GM18867 (cell line): ENCODE measurements around the gene CPT1C.

Experiments used
- ATAC-seq: cut with Tn5 transposase; IDR thresholded peaks from one replicate; pipeline ENCODE4 v1.9.1; 2021; ENCODE audit warnings: mild to moderate bottlenecking, moderate library complexity; ENCODE audit not compliant: unreplicated experiment

Gene CPT1C

DNA sequence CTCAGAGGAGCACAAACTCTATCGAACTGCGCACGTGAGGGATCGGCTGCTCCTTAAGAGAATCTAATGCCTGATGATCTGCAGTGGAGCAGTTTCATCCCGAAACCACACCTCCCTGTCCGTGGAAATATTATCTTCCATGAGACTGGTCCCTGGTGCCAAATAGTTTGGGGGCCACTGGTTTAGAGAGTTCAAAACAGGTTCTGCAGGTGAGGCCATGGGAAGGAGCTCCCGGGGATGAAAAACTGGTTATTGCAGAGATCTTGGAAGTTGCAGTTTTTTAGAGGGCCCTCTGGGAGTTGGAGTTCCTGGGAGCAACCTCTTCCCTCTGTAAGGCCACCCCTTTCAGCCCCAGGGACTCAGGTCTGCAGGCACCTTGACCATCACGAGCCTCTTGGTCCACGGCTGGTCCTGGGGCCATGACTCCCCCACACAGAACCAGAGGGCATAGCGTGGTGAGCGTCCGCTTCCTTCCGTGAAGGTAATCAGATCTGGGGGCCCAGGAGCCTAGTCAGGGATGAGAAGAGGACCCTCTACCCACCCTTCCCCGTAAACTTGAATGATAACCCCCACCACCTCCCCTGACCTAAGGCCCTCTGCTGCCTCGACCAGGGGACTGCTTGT, 30.5 kb upstream of the CPT1C start:
- ATAC-seq, result no peak

- no peak for ATAC-seq
These were observed 28.9 kb upstream of the CPT1C start for GRCh38 chr19:49662011-49662410.

- ATAC-seq, result no peak
These were observed 27.7 kb upstream of the CPT1C start for GRCh38 chr19:49663224-49663623.

- ATAC-seq, result peak; percentile 33
These were observed 26.5 kb upstream of the CPT1C start for GRCh38 chr19:49664171-49665035.

DNA sequence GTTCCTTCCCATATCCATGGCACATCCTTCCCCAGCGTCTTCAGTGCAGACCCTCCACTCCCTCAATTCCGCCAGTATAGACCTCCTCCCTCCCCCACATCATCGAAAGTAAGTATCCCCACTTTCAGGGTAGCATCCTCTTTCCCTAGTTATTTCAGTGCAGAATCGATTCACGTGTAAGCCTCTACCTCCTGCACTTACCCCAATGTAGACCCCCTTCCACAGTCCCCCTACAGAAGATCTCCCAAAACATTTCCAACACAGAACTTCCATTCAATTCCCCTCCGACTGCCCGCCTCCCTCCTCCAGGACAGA, 25.9 kb upstream of the CPT1C start:
- ATAC-seq, result no peak

GRCh38 chr19:49665351-49666119, 25.4 kb upstream of the CPT1C start, which contains the start of the genes BCL2L12 and IRF3:
TSS of gene BCL2L12 (plus strand) at chr19:49665933. CDS start at chr19:49666693, 760 bp downstream.
TSS of gene IRF3 (minus strand) at chr19:49665857. CDS start at chr19:49664838, 1,019 bp downstream.
- peak; percentile 77 for ATAC-seq

GRCh38 chr19:49666120-49666444, 24.8 kb upstream of the CPT1C start:
- ATAC-seq, result no peak

DNA sequence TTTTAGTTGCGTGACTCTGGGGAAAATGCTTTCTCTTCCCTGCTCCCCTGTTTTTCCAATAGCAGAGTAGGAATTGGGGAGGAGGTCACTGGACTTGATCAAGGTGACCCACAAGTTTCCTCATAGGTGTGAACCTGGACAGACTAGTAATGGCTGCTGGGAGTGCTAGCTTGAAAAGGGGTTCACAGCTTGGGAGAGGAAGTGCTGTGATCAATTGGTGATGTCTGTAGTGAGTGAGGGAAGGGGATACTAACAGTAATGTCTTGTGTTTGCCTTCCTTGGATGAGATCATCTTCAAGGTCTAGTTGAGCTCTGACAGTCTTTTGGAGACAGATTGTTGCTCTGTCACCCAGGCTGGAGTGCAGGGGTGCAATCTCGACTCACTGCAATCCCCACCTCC, 23.4 kb upstream of the CPT1C start:
- no peak for ATAC-seq

DNA sequence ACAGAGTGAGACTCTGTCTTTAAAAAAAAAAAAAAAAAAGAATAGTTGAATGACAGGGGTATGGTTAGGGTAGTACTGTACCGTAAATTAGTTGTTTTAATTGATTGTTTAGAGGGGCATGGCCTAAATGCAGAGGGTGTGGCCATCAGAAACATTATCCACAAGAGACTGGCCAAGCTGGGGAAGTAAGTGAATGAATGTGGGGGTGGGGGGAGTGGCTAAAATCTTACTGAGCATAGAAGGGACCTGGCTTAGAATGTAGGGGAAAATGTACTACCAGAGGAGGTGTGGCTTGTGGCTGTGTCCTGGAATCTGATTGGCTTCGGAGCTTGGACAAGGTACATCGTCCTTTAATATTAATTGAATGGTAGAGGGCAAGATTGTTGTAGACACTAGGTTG, 21.4 kb upstream of the CPT1C start:
- no peak for ATAC-seq

DNA sequence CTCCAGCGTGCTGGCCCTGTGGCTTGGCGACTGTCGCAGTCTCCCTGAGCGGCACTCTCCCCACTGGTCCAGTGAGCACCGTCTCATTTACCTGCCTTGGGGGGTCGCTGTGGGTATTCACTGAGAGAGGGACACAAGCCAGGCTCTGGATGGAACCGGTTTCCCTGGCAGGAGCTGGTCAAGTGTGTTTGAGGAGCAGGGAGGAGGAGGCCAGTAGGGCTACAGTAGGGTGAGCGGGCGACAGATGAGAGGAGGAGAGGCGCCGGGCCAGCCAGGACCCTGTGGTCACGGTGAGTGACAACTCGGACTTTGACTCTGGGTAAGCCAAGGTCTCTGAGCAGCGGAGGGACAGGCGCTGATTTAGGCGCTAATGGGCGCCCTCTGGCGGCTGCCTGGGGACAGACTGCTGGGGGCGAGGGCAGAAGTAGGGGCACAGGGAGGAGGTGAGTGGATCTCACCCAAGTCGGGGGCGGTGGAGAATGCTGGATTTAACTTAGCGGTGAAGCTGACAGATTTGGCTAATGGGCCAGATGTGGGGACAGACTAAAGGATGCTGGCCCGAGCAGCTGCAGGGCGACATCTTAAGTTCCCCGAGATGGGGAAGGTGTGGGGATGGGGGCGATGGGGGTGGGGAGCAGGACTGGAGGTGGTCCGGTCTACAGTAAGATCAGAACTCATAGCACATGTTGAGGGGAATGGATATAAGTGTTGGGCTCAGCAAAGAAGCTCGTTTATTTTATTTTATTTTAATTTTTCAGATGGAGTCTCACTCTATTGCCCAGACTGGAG, 18.6 kb upstream of the CPT1C start:
- no peak for ATAC-seq

DNA sequence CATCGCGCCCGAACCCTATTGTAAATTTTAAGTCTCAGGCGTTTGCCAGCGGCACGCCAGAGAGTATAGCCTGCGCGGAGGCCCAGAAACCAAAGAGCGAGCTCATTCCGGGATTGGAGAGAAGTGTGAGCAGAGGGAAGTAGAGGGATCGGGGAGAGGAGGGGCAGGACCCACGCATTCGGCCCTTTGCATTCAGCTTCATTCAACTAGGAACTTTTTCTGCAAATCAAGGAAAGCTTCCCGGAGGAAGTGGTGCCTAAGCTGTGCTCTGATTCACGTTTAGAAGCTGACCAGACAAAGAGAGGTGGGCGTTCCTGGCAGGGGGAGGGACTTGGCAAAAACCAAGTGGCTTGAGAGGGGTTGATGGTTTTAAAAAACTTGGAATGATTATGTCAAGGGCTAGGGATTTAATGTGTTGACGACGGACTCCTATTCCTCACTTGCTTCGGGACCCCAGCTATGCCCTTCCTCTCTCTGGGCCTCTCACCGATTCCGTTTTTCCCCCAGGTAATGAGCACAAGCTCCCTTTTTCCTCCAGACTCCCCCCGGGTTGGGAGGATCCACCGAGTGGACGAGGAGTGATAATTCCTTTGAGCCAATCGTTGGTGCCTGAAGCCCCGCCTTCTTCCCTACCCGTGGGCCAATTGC, 14.7 kb upstream of the CPT1C start:
- ATAC-seq, result peak; percentile 27

DNA sequence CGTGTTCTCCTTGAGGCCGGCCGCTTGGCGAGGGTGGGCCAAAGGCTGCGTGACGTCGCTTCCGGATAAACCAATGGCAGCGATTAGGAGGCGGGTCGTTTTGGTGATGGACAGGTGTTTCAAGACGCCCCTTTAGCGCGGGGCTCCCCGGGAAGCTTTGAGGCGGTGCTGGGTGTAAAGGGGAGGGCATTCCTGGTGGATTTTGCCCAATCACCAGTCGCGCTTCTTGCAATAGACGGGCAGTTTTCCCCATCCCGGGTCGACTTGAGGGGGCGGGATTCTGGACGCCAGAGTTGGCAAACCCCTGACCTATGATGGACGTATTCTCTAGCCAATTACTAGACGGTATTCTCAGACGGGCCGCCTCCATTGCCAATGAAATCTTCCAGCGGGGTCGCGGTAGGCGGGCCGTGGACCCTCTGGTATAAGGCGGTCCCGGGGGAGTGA, 14.1 kb upstream of the CPT1C start:
- peak; percentile 70 for ATAC-seq

- no peak for ATAC-seq
These were observed 13.6 kb upstream of the CPT1C start, which contains the start of gene PRMT1 for GRCh38 chr19:49677231-49677900. TSS of gene PRMT1 (plus strand) at chr19:49677271. CDS start at chr19:49677281, 10 bp downstream.

DNA sequence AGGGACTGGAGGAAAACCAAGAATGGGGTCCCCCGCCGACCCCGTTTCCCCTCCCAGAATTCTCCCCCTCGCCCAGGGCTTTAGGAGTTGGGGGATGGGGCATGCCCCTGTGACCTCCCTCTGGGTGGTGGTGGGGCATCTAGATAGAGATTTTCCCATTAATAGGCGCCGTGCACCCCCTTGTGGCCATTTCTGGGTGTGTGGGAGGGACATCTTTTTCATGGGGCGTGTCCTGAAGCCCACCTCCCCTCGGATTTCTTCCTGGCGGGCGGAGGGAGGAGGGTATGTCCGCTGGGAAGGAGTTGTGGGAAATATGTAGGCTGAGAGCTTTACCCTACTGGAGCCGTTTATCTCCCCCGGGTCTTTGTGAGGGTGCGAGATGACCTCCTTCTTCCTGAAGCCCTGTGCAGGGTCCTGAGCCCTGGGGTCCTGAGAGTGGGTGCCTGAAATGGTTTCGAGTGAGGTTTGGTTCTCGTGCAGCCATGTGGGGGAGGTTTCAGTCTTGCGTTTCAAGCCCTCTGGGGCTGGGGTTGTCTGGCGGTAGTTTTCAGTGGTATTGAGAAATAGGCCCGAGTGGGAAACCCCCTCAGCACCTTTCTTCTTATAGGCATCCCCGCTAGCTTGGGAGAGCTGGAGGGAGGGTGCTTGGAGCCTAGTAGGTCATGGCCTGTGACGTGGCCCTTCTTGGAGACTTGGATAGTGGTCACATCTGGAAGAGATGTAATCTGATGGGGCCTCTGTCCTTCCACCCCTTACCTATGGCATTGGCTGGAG, 12.8 kb upstream of the CPT1C start:
- ATAC-seq, result no peak

DNA sequence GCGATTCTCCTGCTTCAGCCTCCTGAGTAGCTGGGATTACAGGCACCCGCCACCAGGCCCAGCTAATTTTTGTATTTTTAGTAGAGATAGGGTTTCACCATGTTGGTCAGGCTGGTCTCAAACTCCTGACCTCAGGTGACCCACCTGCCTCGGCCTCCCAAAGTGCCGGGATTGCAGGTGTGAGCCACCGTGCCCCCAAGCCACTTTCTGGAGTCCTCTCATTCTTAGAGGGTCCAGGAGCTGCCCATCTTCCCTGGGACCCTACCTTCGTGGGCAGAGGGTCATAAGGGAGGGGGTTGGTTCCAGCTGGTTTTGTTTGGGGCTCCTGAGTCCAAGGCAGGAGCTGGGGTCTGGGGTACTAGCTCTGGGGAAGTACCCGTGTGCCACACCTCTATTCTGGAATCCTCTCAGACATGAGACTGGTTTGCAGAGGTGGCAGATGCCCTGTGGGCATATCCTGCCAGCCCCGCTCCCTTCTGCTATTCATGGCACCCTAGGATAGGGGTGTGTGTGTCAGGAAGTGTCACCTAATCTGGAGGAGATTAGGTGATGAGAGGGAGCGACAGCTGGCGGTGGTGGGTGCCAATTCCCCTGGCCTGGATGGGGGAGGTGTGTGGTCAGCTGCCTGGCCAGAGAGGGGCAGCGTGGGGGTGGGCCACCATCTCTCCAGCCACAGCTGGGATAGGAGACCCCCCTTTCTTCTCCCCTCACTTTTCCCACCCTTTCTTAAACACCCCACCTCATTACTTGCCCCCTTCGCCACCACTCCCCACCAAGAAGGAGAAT, 11.7 kb upstream of the CPT1C start:
- no peak for ATAC-seq

GRCh38 chr19:49679771-49680413, 11.0 kb upstream of the CPT1C start:
- ATAC-seq, result no peak

DNA sequence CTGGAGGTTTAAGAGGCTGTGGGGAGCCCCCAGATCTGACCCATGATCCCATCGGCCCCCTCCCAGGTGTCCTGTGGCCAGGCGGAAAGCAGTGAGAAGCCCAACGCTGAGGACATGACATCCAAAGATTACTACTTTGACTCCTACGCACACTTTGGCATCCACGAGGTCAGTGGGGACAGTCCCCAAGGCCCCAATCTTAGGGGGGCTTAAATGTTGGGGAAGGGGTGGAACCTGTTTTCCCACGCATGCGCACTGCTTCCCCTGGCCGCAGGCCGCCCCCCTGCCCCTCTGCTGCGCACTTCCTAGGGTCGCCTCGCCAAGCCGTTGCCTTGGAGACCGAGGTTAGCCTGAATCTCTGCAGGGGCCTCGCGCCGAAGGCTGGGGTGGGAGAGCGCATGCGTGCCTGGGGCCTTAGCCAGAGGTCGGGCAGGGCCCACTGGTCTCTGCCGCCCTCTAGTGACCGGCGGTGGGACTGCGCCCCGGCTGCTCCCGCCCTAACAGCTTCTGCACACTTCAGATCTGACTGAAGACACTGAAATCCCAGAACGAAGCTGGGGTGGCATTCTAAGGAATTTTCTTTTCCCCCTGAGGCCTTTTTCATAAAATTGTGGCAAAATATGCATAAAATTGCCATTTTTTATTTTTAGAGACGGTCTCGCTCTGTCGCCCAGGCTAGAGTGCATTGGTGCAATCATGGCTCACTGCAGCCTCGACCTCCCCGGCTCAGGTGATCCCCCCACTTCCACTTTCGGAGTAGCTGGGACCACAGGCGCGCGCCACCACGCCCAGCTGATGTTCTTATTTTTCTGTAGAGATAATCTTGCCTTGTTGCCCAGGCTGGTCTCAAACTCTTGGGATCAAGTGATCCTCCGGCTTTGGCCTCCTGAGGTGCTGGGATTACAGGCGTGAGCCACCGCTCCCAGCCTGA, 10.2 kb upstream of the CPT1C start:
- no peak for ATAC-seq
